ENCODE results near the gene PLLP. TPM values are rescaled to one million over a fixed set of nuclear protein-coding genes. Genes with fewer than 3 reads are reported as not detected.
A peak's percentile ranks its signal among the peaks of the same experiment; 100 is the strongest.

Gene PLLP
- total and polyA plus RNA-seq, 2 donors from 2014 or later, result 64.4 to 83.8 TPM

- no peak overlapping the region for H3K27ac ChIP-seq (ENCODE audit: low read depth in 2 of 2, low read length in 2 of 2)
- H3K4me3 ChIP-seq (ENCODE audit: low read length in 3 of 3), result peak overlapping the region in 1 of 3 donors; percentile 22
- no peaks in the 10 kb centered on the region for H3K27me3 ChIP-seq (ENCODE audit: control insufficient read depth, insufficient read depth, low read length)
- no peak for TF ChIP-seq CTCF (IDR thresholded peaks at IDR 0.05; ENCODE audit: borderline replicate concordance, extremely low read depth, insufficient read depth)
- intact Hi-C loops (cut with DNase I), result loop anchor here (5.0 kb wide), 1 partner anchor 116 kb away; no protein-coding TSS in a partner anchor
- DNase-seq (peak in 1 of 5 donors; percentile 84), FAIRE-seq (no peak)
- no peak overlapping the region for H3K9ac ChIP-seq (ENCODE audit: low read length in 3 of 3)
- H3K4me1 ChIP-seq (ENCODE audit: control insufficient read depth in 2 of 3, insufficient read depth in 2 of 3, low read depth in 1 of 3, low read length in 3 of 3), result peaks cover 0 to 22% (median 15%) of the 10 kb centered on the region in 3 donors
- no peaks in the 10 kb centered on the region for H3K9me3 ChIP-seq (ENCODE audit: control insufficient read depth in 2 of 3, insufficient read depth in 1 of 3, low read length in 3 of 3)
- no peaks in the 10 kb centered on the region for H3K36me3 ChIP-seq (ENCODE audit: control insufficient read depth in 2 of 3, insufficient read depth in 3 of 3, low read length in 3 of 3)
Measured at GRCh38 chr16:57301126-57301817, 16.8 kb upstream of the PLLP start.

- DNase-seq (peak; percentile 100), FAIRE-seq (peak; percentile 86)
- no peaks in the 10 kb centered on the region for H3K36me3 ChIP-seq (ENCODE audit: control insufficient read depth in 2 of 3, insufficient read depth in 3 of 3, low read length in 3 of 3)
- H3K9me3 ChIP-seq (ENCODE audit: control insufficient read depth in 2 of 3, insufficient read depth in 1 of 3, low read length in 3 of 3), result no peaks in the 10 kb centered on the region
- intact Hi-C loops (cut with DNase I), result loop anchor here (5.0 kb wide), 1 partner anchor 117 kb away; no protein-coding TSS in a partner anchor
- TF ChIP-seq CTCF (IDR thresholded peaks at IDR 0.05; ENCODE audit: borderline replicate concordance, extremely low read depth, insufficient read depth), result peak; percentile 98
- H3K27me3 ChIP-seq (ENCODE audit: control insufficient read depth, insufficient read depth, low read length), result no peaks in the 10 kb centered on the region
- peak overlapping the region; percentile 81 to 96 for H3K27ac ChIP-seq (ENCODE audit: low read depth in 2 of 2, low read length in 2 of 2)
- peaks cover 0 to 21% (median 14%) of the 10 kb centered on the region in 3 donors for H3K4me1 ChIP-seq (ENCODE audit: control insufficient read depth in 2 of 3, insufficient read depth in 2 of 3, low read depth in 1 of 3, low read length in 3 of 3)
- H3K4me3 ChIP-seq (ENCODE audit: low read length in 3 of 3), result peak overlapping the region; percentile 65 to 72 (median 66)
- H3K9ac ChIP-seq (ENCODE audit: low read length in 3 of 3), result peak overlapping the region; percentile 47 to 76 (median 55)
Measured at GRCh38 chr16:57300387-57301125, 16.1 kb upstream of the PLLP start.

GRCh38 chr16:57299719-57300386 lies 15.4 kb upstream of the PLLP start:
- FAIRE-seq, result no peak
- peak; percentile 0 for TF ChIP-seq CTCF (IDR thresholded peaks at IDR 0.05; ENCODE audit: borderline replicate concordance, extremely low read depth, insufficient read depth)
- intact Hi-C loops (cut with DNase I), result loop anchor here (5.0 kb wide), 1 partner anchor 117 kb away; no protein-coding TSS in a partner anchor

More at GRCh38 chr16:57299719-57300386, 15.4 kb upstream of the PLLP start:
- Histone ChIP-seq H3K27ac (ENCODE audit: low read depth in 2 of 2, low read length in 2 of 2) (peak overlapping the region; percentile 81 to 96), H3K9me3 (ENCODE audit: control insufficient read depth in 2 of 3, insufficient read depth in 1 of 3, low read length in 3 of 3) (no peaks in the 10 kb centered on the region), H3K4me3 (ENCODE audit: low read length in 3 of 3) (peak overlapping the region; percentile 65 to 72 (median 66)), H3K36me3 (ENCODE audit: control insufficient read depth in 2 of 3, insufficient read depth in 3 of 3, low read length in 3 of 3) (no peaks in the 10 kb centered on the region), H3K9ac (ENCODE audit: low read length in 3 of 3) (peak overlapping the region; percentile 47 to 83 (median 66)), H3K4me1 (ENCODE audit: control insufficient read depth in 2 of 3, insufficient read depth in 2 of 3, low read depth in 1 of 3, low read length in 3 of 3) (peaks cover 0 to 18% (median 11%) of the 10 kb centered on the region in 3 donors), H3K27me3 (ENCODE audit: control insufficient read depth, insufficient read depth, low read length) (no peaks in the 10 kb centered on the region)
- DNase-seq, result peak; percentile 90 to 96 (median 95)

All from kidney (tissue), 14 donors.